HS-5 (cell line): Measurements from ENCODE around the gene LRCH3.

Experiments used
- DNase-seq: peaks from one replicate; pipeline ENCODE4 v3.0.0-alpha.2; 2012; ENCODE audit warnings: low read depth

The LRCH3 gene

DNA sequence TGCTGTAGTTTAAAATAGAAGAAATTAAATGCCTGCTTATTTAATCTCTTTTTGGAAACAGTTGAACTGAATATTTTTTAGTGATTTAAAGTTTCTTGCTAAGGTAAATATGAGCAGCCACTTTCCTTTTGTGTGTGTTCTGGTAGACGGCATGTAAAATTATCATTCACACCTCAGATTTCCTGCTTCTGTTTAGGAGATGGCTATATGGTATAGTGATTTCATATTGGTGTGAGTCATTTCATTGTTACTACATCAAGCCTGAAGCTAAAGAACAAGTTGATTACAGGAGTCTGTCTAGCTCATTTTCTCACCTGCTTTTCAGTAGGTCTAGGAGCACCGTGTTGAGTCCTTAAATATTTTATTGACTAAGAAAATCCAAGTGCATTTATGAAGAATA is 2.2 kb downstream of the LRCH3 start:
- no peak for DNase-seq

DNA sequence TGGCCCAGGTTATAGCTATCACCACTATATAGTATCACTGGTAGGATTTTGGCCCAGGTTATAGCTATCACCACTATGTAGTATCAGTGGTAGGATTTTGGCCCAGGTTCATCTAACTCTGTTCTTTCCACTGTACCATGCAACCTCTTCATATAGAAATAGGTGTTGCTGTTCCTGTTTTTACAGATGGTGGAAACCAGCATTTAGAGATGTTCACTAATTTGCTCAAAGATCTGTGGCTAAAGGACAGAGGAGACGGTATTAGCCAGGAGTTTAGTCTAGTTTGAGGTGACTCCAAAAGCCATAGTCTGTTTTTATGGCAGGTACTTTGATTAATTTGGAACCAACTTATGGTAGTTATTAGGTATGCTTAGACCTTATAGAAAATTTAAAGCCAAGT is 3.1 kb downstream of the LRCH3 start:
- no peak for DNase-seq

DNA sequence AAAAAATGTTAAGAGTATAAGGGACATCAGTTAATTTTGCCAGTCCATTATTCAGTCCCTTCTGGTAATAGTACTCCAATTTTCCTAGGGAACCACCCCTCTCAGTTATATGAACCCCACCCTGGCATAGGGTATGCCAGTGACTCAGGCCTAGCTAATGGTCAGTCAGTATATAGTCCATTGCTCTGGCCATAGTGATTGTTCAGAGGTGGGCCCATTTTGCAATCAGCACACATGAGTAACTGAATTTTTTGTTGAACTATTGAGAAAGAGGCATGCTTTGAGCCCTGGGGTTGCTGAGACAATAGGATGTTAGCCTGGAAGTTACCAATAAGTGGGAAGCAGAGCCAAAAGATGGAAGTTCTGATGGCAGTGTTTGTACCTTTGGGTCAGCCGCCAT is 4.1 kb downstream of the LRCH3 start:
- DNase-seq: peak; percentile 87

DNA sequence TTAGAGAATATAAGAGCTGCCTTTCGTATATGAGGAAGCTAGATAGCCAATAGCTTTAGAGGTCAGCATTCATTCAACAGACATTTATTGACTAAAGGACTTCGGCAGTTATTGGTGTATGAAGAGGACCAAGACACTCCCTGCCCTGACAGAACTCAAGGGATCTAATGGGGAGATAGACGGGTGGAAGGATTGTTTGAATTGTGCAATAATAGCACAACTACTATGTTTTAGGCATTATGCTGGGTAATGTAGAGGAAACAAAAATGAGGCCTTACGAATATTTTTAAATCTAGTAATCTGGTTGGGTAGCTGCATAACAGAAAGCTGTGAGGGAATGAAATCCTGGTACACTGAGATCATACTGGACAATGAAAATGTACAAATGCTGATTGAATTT is 5.0 kb downstream of the LRCH3 start:
- no peak for DNase-seq

DNA sequence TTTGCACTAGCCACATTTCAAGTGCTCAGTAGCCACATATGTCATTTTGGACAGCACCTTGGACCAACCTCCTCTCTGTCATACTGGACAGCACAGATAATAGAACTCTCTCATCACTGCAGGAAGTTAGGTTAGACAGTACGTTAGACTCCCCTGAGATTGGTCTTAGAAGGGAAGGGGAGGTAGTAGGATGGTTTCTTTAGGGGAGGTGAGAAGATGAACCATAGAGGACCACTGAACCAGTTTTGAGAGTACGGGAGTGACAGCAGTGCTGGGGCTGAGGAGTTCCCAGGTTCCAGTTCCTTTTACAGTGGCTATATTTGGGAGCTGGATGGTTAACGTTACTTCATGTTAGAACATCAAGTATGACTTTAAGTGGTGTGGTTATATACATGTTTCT is 7.8 kb downstream of the LRCH3 start:
- no peak for DNase-seq

DNA sequence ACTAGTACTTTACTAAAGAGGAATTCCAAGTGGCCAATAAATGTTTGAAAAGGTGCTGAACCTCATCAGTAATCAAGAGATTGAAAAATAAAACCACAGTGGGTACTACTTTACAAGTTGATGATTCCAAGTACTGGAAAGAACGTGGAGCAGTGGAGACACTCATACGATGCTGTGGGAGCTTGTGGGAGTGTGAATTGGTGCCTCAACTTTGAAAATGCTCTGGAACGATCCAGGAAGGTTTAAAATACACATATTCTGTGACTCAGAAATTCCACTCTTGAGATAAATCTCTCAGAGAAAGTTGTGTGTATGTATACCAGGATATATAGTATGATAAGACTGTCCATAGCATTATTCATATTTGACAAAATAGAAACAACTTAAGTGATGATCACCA is 9.3 kb downstream of the LRCH3 start:
- no peak for DNase-seq

DNA sequence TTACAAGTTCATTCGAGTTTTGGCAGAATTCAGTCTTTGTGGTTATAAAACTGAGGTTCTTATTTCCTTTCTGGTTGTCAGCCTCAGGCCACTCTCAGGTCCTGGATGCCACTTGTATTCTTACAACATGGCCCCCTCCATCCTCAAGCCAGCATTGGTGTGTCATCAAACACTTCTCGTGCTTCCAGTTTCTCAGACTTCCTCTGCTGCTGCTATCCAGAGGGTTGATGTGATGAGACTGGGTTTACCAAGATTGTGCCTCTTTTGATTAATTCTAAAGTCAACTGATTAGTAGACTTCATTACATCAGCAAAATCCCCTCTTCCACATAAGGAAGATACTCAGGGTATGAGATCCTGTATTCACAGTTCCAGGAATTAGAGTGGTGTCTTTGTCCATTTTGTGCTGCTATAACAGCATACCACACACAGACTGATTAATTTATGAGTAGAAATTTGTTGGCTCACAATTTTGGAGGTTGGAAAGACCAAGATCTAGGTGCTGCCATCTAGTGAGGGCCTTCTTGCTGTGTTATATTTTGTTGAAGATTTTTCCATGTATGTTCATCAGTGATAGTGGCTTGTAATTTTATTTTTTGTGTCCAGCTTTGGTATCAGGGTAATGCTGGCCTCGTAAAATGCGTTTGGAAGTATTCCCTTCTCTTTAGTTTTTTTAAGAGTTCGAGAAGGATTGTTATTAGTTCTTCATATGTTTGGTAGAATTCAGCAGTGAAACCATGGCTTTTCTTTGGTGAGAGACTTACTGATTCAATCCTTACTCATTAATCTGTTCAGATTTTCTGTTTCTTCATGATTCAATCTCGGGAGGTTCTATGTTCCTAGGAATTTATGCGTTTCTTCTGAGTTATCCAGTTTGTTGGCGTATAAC is 11.1 kb downstream of the LRCH3 start:
- DNase-seq: no peak

DNA sequence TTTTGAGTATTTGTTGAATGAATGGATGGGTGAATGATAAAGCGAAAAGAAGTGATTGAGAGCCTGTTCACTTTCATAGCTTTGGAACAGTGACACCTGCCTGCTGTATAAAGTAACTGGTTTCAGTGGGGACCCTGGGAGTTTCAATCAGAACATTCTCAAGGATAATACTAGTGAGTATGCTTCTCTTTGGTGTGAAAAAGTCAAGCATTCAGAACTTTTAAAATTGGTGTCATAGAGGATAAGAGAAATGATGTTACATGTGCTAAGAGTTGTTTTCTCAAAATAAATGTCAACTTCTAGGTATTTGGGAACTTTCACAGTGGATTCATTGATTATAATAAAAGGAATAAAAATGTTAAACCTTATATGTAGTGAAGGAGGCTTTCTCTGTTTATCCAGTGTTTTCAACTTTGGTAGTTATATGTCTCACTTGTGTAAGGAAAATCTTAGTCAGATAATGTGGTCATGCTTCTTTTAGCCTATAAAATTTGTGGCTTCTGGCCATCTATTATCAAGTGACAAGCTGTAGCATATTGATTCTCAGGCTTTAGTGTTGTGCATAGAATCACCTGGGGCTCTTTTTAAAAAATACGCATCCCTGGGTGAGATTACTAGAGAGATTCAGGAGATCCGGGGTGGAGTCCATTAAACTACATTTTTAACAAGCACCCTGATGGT is 11.9 kb downstream of the LRCH3 start:
- DNase-seq: no peak

DNA sequence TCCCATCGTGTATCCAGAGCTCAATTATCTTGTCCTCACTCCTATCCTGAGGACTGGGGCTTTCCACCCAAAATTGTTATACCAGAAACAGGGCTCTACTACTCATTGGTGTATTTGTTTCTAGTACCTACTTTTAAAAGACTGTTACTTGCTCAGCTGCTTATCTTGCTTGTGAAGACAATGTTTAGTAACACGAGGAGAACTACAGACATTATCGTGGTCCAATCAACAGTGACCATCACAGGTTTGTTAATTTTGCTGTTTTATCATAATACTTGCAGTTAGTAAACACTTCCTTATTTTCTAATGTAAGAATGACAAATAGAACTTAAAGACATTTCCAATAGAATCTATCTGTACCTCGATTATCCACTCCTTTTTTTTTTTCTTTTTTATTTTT is 13.5 kb downstream of the LRCH3 start:
- DNase-seq: no peak

DNA sequence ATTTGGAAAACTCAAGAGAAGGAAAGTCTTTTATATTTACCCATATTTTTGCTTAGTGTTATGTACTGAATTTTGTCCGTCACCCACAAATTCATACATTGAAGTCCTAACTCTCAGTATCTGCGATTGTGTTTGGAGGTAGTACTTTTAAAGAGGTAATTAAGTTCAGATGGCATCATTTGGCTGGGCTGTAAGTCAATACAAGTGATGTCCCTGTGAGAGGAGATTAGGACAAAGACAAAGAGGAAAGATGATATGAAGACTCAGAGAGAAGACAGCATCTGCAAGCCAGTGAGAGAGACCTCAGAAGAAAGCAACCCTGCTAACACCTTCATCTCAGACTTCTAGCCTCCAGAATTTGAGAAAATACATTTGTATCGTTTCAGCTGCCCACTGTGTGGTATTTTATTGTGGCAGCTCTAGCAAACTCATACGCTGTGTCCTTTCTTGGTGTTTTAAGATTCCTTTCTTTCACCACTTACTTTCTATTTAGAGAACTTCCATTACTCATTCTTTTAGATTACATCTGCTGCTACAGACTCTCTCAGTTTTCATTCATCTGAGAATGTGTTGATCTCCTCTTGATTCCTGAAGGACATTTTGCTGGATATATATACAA is 17.0 kb downstream of the LRCH3 start:
- no peak for DNase-seq

DNA sequence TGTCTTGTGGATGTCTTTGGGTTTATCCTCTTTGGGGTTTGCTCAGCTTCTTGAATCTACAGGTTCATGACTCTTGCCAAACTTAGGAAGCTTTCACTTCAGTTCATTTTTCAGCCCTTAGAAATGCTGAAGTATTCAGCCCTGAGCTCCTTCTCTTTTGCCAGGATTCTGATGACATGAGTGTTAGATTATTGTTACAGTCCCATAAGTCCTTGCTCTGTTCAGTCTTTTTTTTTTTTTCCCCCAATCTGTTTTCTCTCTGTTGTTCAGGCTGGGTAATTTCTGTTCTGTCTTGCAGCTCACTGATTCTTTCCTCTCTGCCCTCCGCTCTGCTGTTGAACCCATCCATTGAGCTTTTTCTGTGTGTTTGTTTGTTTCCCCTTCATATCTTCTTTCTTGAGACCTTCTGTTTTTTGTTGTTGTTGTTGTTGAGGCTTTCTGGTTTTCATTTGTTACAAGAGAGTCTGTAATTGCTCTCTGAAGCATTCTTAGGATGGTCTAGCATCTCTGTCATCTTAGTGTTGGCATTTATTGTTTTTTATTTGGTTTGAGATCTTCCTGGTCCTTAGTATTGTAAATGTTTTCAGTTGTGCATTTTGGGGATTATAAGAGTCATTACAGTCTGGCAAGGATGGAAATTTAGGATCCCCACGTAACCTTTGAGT is 18.4 kb downstream of the LRCH3 start:
- DNase-seq: no peak

DNA sequence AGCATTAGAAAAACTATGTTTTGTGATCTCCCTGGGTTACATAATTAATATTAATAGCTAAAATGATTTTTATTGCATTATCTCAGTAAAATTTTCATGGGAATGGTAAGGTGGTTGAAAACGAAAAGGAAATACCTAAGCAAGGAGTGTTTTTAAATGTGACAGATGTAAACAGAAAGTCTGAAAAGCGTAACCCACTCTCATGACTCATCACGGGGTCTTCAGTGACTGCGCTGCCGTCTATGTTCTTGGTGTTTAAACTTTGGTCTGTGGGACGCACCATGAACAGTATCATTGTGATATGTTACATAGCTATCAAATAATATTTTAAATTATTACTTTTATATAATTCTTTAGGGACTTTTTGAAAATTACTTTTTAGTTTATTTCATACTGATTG is 19.8 kb downstream of the LRCH3 start:
- DNase-seq: no peak

DNA sequence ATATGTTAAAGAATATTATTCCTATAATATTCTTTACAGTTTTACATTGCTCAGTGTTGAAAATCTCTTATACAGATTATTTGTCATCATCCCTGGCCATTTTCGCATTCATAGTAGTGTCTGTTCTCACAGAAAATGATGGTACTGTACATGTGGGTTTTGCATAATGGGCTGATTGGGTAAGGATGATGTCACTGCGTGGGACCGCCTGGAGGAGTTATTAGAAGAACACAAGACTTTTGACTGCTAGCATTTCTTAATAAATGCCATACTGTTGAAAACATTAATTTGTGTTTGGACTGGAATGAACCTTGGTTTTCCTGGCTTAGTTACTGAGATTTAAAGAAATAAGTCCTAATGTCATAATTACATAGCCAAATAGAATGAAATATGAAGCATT is 20.3 kb downstream of the LRCH3 start:
- DNase-seq: no peak

DNA sequence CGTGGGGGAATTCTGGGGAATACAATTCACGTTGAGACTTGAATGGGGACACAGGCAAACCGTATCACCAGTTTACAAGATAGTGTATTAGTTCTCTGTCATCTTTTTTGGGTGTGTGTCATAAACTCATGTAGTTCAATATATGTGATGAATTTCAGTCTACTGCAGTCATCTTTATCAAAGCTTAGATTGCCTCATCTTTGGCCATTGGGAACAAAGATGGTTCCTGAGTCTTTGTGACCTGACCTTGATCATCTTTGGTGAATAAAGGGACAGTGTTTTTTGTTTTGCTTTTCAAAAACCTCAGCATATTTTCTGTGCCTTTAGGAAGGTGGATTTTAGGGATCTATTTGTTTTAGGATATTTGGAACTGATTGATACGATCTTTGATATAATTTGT is 23.3 kb downstream of the LRCH3 start:
- DNase-seq: no peak

DNA sequence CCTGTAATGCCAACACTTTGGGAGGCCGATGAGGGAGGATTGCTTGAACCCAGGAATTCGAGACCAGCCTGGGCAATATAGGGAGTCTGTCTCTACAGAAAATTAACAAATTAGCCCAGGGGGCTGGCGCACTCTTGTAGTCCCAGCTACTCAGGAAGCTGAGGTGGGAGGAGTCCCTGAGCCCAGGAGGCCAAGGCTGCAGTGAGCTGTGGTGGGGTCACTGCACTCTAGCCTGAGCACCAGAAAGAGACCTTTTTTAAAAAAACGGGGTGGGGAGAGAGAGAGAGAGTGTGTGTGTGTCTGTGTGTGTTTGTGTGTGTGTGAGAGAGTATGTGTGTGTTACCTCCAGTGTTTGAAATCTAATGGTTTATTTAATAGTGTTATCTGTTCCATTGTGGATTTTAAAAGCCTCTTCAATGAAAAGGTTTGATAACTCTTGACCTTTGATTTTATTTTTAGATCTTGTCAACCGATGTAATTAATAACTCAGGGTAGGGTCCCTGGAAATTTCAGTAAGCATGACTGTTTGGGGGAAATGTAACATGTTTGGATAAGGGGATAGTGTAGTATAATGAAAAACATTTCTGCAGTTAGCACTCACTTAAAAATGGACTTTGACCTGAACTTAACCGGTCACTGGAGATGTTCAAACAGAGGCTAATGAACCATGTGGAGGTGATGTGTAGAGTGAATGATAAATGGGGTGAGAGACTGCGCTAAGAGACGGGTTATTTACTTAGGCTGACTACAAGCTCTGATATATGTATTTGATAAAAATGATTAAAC is 29.7 kb downstream of the LRCH3 start:
- DNase-seq: no peak

DNA sequence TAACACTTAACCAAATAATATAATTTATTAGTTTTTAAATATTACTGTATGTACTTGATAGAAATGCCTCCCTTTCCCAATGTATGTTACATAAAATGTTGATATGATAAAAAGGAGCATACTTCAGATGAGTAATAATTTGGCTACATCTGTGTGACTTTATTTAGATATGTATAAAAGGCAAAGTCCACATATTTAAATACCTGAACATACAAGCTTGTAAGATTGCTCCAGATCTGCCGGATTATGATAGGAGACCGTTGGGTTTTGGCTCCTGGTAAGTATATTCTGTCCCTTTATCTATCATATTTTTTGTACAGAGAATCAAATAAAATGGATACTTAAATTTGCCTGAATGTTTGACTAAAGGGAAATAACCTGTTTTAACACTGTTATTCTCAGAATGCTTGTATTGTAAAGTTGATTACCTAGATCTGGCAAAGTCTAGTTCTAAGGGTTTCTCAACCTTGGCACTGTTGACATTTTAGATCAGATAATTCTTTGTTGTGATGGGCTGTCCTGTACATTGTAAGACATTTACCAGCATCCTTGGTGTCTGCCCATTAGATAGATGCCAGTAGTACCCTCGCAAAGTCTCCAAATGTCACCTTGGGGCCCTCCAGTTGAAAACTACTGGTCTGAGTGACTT is 38.5 kb downstream of the LRCH3 start:
- DNase-seq: no peak

DNA sequence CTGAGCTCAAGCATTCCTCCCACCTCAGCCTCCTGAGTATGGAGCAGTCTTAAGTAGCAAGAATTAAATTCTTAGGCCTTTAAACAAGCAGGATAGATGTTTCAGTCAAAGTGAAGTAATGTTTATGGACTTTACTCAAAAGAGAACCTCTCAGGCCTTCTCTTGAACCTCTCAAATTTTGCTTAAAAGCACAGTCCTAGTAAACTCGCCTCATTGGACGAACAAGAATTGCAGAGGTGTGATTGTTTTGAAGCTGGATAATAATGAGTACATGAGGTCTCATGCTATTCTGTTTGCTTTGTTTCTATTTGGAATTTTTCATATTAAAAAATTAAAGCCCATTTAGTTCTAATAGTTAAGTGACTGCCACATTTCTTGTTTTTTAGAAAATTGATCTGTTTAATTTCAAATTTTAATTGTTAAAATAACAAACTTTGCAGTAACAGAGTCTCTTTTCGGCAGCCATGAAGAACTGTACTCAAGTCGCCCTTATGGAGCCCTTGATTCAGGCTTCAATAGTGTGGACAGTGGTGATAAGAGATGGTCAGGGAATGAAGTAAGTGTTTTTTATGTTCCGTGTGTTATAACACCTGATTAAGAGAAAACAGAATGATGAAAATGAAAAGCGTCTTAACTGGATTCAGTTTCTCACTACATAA is 39.4 kb downstream of the LRCH3 start:
- no peak for DNase-seq

DNA sequence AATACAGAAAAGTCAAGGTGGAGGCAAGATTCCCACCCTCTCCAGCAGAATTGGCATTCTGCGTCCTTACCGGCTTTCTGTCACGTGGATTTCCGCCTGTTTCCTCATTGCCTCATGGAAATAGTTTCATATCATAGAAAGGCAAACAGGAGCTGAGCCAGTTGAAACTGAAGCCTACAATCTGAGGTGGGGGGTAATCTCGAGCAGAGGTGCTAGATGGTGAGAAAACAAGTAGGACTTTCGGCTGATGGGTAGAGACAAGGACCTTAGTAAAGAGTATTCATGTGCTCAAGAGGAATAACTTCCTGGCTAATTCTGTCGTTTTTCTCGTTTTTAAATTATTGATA is 39.9 kb downstream of the LRCH3 start:
- no peak for DNase-seq

DNA sequence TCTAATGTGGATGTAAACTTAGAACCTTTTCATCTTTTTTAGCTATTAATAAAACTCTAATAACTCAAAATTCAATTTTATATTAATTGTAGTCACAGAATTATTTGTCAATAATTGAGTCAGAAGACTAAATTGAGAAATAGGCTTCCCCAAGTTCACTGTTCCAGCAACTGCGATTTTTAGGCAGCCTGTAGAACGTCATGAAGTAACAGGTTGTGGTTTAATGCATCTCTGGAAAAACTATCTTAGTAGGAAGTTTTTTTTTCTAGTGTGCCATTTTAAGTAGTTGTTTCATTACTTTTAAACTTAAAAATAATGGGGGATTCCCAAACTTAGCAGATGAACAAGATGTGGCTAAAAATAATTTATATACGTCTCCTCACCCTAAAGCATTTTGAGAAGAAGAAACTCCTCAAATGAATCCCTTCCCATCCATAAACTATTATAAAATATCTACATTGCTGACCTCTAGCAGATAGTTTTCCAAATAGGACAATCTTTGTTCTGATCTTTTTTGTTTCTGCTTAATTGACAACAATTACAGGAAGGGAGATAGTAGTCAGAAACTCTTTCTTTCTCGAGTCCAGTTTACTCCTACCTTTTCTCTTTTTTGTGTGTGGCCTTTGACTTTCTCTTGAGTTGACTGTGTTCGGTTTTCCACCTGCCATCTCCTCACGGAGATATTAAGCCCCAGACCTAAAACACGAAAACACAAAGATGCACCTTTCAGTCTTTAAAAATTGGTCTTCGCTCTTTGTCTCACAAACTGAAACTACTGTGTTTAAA is 43.1 kb downstream of the LRCH3 start:
- DNase-seq: no peak

DNA sequence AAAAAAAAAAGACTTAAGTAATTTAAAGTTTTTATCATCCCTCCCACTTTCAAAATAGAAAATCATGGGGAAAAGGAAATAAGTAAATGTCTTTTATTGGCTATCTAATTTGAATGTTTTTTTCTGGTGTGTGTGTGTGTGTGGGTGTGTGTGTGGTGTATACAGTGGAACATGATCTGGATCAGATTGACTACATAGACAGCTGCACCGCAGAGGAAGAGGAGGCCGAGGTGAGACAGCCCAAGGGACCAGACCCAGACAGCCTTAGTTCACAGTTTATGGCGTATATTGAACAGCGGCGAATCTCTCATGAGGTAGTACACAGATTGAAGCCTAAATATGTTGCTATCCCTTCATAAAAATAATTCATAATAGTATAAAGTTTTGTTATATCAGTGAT is 44.5 kb downstream of the LRCH3 start:
- no peak for DNase-seq
